ENCODE results near the gene BPTF. TPM values are rescaled to one million over a fixed set of nuclear protein-coding genes. Genes with fewer than 3 reads are reported as not detected.
"Not testable (repeated sequence)": the region's sequence is repeated elsewhere in the genome, so short reads cannot be mapped to it uniquely, and the experiment has no call there.

Gene BPTF
- total and polyA plus RNA-seq, 8 donors = 75.4 to 137 (median 126) TPM

DNA sequence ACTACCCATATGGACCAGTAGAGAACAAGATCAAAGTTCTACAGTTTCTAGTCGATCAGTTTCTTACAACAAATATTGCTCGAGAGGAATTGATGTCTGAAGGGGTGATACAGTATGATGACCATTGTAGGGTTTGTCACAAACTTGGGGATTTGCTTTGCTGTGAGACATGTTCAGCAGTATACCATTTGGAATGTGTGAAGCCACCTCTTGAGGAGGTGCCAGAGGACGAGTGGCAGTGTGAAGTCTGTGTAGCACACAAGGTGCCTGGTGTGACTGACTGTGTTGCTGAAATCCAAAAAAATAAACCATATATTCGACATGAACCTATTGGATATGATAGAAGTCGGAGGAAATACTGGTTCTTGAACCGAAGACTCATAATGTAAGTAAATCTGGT, 29.1 kb downstream of the BPTF start:
- no peak overlapping the region for H3K27ac ChIP-seq
- ATAC-seq (no peak), DNase-seq (no peak)
- peaks cover 0 to 14% of the 10 kb centered on the region in 2 donors for H3K36me3 ChIP-seq
- H3K4me1 ChIP-seq = peaks cover 0 to 45% of the 10 kb centered on the region in 2 donors
- TF ChIP-seq, protein P1, sequence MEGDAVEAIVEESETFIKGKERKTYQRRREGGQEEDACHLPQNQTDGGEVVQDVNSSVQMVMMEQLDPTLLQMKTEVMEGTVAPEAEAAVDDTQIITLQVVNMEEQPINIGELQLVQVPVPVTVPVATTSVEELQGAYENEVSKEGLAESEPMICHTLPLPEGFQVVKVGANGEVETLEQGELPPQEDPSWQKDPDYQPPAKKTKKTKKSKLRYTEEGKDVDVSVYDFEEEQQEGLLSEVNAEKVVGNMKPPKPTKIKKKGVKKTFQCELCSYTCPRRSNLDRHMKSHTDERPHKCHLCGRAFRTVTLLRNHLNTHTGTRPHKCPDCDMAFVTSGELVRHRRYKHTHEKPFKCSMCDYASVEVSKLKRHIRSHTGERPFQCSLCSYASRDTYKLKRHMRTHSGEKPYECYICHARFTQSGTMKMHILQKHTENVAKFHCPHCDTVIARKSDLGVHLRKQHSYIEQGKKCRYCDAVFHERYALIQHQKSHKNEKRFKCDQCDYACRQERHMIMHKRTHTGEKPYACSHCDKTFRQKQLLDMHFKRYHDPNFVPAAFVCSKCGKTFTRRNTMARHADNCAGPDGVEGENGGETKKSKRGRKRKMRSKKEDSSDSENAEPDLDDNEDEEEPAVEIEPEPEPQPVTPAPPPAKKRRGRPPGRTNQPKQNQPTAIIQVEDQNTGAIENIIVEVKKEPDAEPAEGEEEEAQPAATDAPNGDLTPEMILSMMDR (IDR thresholded peaks at IDR 0.05) = no peak
- intact Hi-C loops (cut with DNase I) = no loop called here
- H3K27me3 ChIP-seq = no peaks in the 10 kb centered on the region
- H3K4me3 ChIP-seq = no peak overlapping the region
- H3K9me3 ChIP-seq = no peaks in the 10 kb centered on the region

- no peak for ATAC-seq
- H3K36me3 ChIP-seq = peaks cover 0 to 14% of the 10 kb centered on the region in 2 donors
- peak overlapping the region in 1 of 2 donors; percentile 48 for H3K27ac ChIP-seq
- H3K4me3 ChIP-seq = no peak overlapping the region
- no peaks in the 10 kb centered on the region for H3K27me3 ChIP-seq
- TF ChIP-seq, protein P1 (IDR thresholded peaks at IDR 0.05) = no peak
- H3K9me3 ChIP-seq = no peaks in the 10 kb centered on the region
- peaks cover 0 to 48% of the 10 kb centered on the region in 2 donors for H3K4me1 ChIP-seq
- no peak for DNase-seq
- intact Hi-C loops (cut with DNase I) = no loop called here
Observed at GRCh38 chr17:67855504-67856324, 30.4 kb downstream of the BPTF start.

DNA sequence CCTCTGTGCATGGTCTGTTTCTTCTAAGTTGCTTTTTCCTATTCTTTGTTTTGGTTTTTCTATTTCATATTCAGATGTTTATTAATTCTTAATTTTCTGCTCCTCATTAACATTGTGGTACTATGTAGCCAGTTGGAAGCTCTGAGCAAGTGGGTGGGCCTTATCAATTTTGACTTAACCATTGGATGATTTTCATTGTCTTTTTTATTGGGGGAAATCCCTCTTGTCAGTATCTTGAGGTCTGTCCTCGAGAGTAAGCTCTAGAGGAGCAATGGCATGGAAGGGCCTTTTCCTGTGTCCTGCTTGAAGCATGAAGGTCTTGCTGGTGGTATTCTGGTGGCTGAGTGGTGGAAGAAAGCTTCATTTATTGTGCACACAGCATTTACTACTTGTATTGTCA, 31.1 kb downstream of the BPTF start:
- H3K27me3 ChIP-seq; H3K9me3 ChIP-seq; intact Hi-C loops (cut with DNase I); DNase-seq; H3K4me3 ChIP-seq; ATAC-seq: not testable (repeated sequence)
- peaks cover 0 to 48% of the 10 kb centered on the region in 2 donors for H3K4me1 ChIP-seq
- peaks cover 0 to 14% of the 10 kb centered on the region in 2 donors for H3K36me3 ChIP-seq
- peak overlapping the region in 1 of 2 donors; percentile 48 for H3K27ac ChIP-seq

DNA sequence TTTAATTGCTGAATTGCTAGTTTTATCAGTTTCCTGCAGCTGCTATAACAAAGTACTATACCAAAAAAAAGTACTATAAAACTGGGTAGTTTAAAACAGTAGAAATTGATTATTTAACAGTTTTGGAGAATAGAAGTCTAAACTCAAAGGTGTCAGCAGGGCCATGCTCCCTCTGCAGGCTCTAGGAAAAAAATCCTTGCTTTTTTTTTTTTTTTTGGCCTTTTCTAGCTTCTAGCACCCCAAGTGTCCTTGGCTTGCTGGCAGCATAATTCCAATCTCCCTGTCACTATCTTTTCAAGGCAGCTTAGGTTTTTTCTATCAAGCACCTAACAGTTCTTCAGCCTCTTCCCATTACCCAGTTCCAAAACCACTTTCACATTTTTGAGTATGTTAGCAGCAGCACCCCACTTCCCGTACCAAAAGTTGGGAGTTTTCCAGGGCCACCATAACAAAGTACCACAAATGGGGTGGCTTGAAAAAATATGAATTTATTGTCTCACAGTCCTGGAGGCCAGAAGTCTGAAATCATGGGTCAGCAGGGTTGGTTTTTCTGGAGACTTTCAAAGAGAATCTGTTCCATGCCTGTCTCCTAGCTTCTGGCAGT, 37.4 kb downstream of the BPTF start:
- peaks cover 5 to 39% of the 10 kb centered on the region in 2 donors for H3K4me1 ChIP-seq
- DNase-seq (no peak), ATAC-seq (no peak)
- intact Hi-C loops (cut with DNase I) = no loop called here
- no peaks in the 10 kb centered on the region for H3K27me3 ChIP-seq
- no peaks in the 10 kb centered on the region for H3K9me3 ChIP-seq
- H3K4me3 ChIP-seq = no peak overlapping the region
- H3K27ac ChIP-seq = no peak overlapping the region
- peaks cover 0 to 7% of the 10 kb centered on the region in 2 donors for H3K36me3 ChIP-seq
- TF ChIP-seq, protein P1 (IDR thresholded peaks at IDR 0.05) = no peak

DNA sequence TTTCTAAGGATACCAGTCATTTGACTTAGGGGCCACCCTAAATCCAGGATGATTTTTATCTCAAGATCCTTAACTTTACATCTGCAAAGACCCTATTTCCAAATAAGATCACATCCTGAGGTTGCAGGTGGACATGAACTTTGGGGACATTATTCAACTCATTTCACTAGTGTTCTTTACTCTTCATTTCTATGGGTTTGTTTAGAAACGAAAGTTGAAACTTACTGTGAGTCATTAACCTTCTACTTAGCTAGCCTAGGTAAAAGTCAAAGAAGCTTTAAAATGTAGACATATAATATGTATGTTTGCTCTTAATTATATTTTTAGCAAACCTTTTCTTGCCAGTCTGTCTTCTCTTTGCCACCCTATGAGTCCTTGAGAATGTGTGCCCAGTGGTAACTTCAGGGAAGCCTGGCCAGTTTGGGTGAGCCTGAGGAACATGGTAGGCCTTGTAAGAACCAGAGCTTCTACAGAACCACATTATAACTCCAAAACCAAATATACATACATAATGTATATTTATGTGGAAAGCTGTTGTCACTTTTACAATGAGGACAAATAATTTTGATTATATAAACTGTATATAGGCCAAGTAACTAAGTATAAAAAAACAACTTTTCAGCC, 38.4 kb downstream of the BPTF start:
- Histone ChIP-seq H3K36me3 (peaks cover 0 to 7% of the 10 kb centered on the region in 2 donors), H3K4me1 (peaks cover 5 to 35% of the 10 kb centered on the region in 2 donors), H3K27ac (no peak overlapping the region), H3K9me3 (no peaks in the 10 kb centered on the region), H3K4me3 (no peak overlapping the region), H3K27me3 (no peaks in the 10 kb centered on the region)
- DNase-seq (no peak), ATAC-seq (no peak)
- TF ChIP-seq, protein P1 (IDR thresholded peaks at IDR 0.05) = no peak
- intact Hi-C loops (cut with DNase I) = no loop called here

All from left lung (tissue), 10 donors.